ENCODE data around the gene DNAI1.

DNA sequence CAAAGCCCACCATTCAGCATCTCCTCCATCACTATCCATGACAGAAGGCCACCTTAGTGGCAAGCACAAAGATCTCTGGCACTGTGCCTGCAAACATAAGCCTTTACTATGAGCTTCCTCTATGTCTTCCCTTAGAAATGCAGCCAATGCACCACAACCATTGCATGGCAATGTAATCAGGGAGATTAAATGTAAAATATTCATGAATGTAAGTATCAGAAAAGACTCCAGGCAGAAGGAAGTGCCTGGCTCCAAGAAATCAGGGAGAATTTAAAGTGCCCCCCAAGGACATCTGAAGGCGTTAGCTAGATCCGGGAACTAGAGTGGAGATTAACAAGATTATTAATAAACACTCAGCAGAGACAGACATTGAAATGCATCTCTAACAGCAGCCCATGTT is 49.5 kb upstream of the DNAI1 start:
- no peak for TF ChIP-seq EZH2 (IDR thresholded peaks at IDR 0.05; ENCODE audit: borderline replicate concordance)
- TF ChIP-seq, protein P1, sequence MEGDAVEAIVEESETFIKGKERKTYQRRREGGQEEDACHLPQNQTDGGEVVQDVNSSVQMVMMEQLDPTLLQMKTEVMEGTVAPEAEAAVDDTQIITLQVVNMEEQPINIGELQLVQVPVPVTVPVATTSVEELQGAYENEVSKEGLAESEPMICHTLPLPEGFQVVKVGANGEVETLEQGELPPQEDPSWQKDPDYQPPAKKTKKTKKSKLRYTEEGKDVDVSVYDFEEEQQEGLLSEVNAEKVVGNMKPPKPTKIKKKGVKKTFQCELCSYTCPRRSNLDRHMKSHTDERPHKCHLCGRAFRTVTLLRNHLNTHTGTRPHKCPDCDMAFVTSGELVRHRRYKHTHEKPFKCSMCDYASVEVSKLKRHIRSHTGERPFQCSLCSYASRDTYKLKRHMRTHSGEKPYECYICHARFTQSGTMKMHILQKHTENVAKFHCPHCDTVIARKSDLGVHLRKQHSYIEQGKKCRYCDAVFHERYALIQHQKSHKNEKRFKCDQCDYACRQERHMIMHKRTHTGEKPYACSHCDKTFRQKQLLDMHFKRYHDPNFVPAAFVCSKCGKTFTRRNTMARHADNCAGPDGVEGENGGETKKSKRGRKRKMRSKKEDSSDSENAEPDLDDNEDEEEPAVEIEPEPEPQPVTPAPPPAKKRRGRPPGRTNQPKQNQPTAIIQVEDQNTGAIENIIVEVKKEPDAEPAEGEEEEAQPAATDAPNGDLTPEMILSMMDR (IDR thresholded peaks at IDR 0.05; ENCODE audit: poor library complexity), result no peak
- TF ChIP-seq EZH2phosphoT487 (IDR thresholded peaks at IDR 0.05; ENCODE audit: low read depth, severe bottlenecking, unreplicated experiment), result no peak

All from hepatocyte (in vitro differentiated cells).